Caki2 (cell line): Measurements from ENCODE around the gene UGT1A4. TPM values are rescaled to one million over a fixed set of nuclear protein-coding genes. Genes with fewer than 3 reads are reported as not detected.

Experiments used
- DNase-seq: peaks from one replicate; pipeline ENCODE4 v3.0.0-alpha.2; 2015; ENCODE audit warnings: low read depth
- in situ Hi-C: cut with HindIII; loops from 2 replicates; pipeline ENCODE4 v1.10.0; 2016; ENCODE audit warnings: low sequenced_read_pairs, low pct_unique_long_range_greater_than_20kb, mixed read lengths
- total RNA-seq: library from RNA; depleted of rRNA; stranded (reverse); fragments of >200 nt; shearing (Covaris generic); gene quantifications from 2 replicates; pipeline ENCODE4 v1.2.3, GENCODE V29; 2014; ENCODE audit warnings: low replicate concordance; rRNA removed

UGT1A4 gene
- total RNA-seq, 1 experiment from 2014 or later: 0.10 TPM

DNA sequence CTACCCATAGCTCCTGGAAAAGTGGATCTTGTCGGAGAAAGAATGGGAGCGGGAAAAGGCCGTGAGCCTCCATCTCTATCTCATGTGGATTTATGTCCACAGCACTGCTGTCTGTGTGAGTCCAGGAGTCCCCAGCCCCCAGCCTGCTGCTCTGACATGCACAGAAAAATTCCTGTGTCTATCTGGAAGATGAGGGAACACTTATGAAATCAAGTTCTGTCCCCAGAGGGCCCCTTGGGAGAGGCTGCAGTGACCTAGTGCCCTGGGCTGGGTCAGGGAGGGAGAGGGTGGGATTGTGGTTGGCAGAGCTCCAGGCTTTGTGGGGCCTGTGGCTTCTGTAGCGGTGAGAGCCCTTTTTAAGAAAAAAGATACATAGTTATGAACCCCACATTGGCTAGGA lies 98.2 kb downstream of the UGT1A4 start:
- no peak for DNase-seq
- in situ Hi-C loops: no loop called here

DNA sequence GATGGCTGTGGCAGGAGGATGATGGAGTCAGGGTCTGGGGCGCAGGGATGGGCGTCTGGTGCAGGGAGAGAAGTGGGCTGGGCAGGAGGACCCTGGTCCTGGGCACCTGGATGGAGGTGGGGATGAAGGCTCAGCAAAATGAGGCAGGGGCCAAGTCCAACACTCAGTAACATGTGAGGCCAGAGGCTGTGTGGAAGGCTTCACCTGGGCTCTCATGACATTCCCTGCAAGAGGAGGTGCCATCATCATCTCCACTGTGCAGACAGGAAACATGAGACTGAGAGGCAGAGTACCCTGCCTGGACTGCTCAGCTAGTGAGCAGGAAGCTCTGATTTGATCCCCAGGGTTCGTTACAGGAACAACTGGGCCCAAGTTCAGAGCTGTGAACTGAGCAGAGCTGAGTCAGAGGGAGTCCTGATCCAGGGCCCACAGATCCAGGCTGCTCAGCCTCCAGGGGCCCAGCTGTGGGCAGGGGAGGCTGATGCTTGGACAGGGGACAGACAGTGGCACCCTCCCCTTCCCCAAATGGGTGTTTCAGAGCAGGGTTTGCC lies 98.9 kb downstream of the UGT1A4 start:
- in situ Hi-C loops: no loop called here
- no peak for DNase-seq

GRCh38 chr2:233817995-233818638 lies 99.6 kb downstream of the UGT1A4 start:
- in situ Hi-C loops: no loop called here
- DNase-seq: no peak

DNA sequence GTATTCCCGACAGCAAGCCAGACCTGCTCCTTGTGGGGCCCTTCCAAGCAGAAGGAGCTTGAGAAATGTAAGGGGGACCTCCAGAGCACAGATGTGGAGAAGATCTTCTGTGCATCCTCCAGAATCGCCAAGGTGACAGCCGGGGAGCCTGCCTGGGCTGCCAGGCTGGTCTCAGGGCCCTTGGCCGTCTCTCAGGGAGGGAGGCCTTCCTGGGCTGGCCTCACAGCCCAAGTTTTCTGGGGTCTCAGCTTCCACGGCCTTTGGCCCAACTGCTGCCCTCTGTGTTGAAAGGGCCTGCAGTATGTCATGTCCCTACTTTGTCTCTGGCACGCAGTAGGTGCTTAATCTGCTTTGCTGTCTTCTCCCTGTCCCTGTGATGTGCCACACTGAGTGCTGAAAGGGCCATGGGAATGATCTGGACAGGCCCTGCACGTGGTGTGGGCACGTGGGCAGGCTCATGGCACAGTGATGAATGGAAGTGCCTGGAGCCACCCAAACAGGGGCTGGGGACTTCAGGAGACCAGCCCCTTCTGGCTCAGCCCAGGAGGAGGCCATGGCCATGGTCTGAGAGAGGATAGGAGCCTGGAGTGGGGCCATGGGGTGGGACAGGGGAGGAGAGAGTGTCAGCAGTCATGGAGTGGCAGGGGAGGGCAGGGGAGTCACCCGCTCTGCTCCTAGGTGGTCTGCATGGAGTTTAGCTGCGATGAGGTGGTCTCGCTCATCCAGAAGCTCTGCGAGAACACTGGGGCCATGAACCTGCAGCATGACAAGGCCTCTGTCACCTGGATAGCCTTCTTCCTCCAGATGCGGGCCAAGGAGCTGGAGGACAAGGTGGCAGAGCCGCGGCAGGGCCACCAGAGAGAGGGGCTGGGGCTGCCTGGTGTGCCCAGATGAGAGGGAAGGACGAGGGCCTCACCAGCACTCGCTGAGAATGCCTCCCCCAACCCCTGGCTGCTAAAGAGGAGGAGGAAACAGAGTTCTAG lies 100.4 kb downstream of the UGT1A4 start:
- in situ Hi-C loops: no loop called here
- no peak for DNase-seq

DNA sequence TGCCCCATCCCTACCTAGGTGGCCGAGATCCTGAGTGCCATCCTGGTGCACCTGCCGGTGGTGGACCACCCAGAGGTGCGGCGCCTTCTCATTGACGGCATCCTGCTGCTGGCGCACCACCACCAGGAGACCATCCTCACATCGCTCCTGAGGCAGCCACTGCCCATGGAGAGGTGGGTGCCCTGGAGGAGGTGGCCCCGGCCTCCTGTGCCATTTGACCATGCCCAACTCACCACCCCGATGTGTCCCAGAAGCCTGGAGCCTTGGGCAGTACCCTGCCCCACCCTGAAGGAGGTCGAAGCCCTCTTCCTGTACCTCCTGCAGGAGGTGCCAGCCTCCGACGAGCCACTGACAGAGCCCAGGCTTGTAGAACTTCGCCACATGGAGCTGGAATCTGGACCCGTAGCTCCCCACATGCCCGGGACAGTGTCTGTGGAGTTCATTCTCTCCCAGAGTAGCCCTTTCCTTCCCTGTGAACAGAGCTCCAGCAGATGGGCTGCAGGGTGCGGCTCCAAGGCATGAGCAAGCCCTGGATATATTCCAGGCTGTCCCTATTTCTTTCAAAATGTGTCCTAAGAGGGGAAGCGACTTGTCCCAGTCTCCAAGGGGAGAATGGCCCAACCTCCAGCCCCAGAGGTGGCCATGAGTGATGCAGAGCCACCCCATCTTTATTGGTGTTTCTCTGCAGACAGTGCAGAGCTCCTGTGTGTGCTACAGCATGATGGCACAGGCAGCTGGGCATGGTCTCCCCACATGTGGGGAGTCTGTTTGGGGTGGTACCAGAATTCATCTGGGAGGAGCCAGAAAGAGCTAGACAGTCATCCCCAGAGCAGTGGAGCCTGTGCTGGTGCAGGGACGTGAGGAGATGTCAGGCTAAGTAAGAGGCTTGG lies 101.6 kb downstream of the UGT1A4 start:
- in situ Hi-C loops: no loop called here
- DNase-seq: no peak

- DNase-seq: no peak
- in situ Hi-C loops: no loop called here
Measured at GRCh38 chr2:233820774-233821105, 102.2 kb downstream of the UGT1A4 start.

- no peak for DNase-seq
- in situ Hi-C loops: no loop called here
Measured at GRCh38 chr2:233821196-233821595, 102.7 kb downstream of the UGT1A4 start.

DNA sequence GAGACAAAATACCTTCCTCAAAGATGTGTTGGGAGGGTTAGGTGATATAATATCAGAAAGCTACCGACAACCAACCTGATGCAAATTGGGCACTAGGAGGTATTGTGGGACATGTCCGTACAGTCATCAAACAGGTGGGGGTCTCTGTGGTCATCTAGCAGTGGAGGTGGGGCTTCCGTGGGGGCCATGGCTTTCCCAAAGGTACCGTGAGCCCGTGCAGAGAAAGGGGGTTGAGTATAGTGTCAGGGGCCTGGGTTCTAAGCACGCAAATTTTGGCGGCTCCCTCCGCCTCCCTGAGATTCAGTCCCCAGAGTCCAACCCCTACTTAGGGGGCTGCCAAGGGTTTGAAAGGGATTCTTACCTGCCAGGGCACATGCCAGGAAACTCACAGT lies 103.2 kb downstream of the UGT1A4 start:
- in situ Hi-C loops: no loop called here
- DNase-seq: no peak

DNA sequence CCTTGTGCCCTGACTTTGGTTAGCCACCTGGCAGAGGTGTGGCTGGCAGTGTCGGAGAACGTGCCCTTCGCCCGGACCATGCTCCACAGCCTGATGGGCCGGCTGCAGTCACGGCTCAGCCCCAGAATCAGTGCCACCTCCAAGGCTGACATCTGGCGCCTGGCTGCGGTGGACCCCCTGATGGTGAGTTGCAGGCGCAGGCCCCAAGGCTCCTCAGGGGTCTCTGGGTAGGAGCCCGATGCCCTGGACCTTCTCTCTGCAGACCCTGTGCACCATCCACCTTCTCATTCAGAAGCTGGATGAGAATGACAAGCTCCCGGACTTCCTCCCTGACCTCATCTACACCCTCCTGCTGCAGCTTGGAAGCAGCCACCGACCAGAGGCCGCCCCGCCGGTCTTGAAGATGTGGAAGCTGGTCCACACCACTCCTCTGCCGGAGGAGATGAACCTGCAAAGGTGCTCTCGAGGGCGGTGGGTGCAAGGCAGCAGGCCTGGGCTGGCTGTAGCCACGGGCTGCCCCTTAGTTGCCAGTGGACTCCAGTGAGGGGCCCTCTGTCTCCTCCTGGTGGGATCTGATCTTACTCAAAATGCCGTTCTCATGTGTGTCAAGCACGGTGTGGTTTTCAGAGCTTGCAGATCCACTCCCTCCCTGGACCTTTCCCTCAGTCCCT lies 103.7 kb downstream of the UGT1A4 start:
- in situ Hi-C loops: no loop called here

More for the DNA sequence above, 103.7 kb downstream of the UGT1A4 start:
- no peak for DNase-seq

Other genes starting within 250 kb of the UGT1A4 start
- gene USP40, start 152.0 kb upstream of the UGT1A4 start, total RNA-seq: 12.2 and 23.4 TPM in 2 replicates
- gene UGT1A8, start 101.1 kb upstream of the UGT1A4 start, total RNA-seq: 0.87 and 2.2 TPM in 2 replicates
- not detected in 2 replicates for gene UGT1A10, start 82.3 kb upstream of the UGT1A4 start, total RNA-seq
- gene UGT1A9, start 46.8 kb upstream of the UGT1A4 start, total RNA-seq: 127 and 161 TPM in 2 replicates
- gene UGT1A7, start 36.8 kb upstream of the UGT1A4 start, total RNA-seq: 39.2 and 45.3 TPM in 2 replicates
- gene UGT1A6, start 25.8 kb upstream of the UGT1A4 start, total RNA-seq: 130 and 145 TPM in 2 replicates
- not detected in 2 replicates for gene UGT1A5, start 5.8 kb upstream of the UGT1A4 start, total RNA-seq
- 0.78 TPM in 1 of 2 replicates, not detected in the other for gene UGT1A3, start 10.3 kb downstream of the UGT1A4 start, total RNA-seq
- gene UGT1A1, start 41.5 kb downstream of the UGT1A4 start, total RNA-seq: 6.9 and 10.4 TPM in 2 replicates
- not detected in 2 replicates for gene MROH2A, start 59.6 kb downstream of the UGT1A4 start, total RNA-seq
- 33.9 and 34.9 TPM in 2 replicates for gene HJURP, start 135.8 kb downstream of the UGT1A4 start, total RNA-seq
- gene TRPM8, start 198.6 kb downstream of the UGT1A4 start, total RNA-seq: 0.37 TPM in 1 of 2 replicates, not detected in the other